K562 (cell line): Measurements from ENCODE around the gene CHCHD5. TPM values are rescaled to one million over a fixed set of nuclear protein-coding genes. Genes with fewer than 3 reads are reported as not detected.

ENCODE experiments used
- ASH1L ChIP-seq: fragments of 450-650 bp; IDR thresholded peaks from 2 replicates; pipeline ENCODE4 v1.6.1; 2018; ENCODE audit warnings: borderline replicate concordance, mild to moderate bottlenecking, low read depth; ENCODE audit not compliant: partially characterized antibody
- DACH1 ChIP-seq: fragments of 450-650 bp; IDR thresholded peaks from 2 replicates; pipeline ENCODE4 v1.6.1; 2018; ENCODE audit not compliant: partially characterized antibody
- ESRRB ChIP-seq: fragments of 250-450 bp; sonication (Bioruptor Pico); IDR thresholded peaks from 2 replicates; pipeline ENCODE4 v1.5.0; 2020; ENCODE audit warnings: mild to moderate bottlenecking, moderate library complexity, borderline replicate concordance
- ILK ChIP-seq: fragments of 450-650 bp; IDR thresholded peaks from 2 replicates; pipeline ENCODE4 v1.6.1; 2016; ENCODE audit warnings: missing genetic modification characterization, low read depth, mild to moderate bottlenecking, missing compliant biosample characterization, moderate library complexity, borderline replicate concordance
- JUNB ChIP-seq: fragments of 450-650 bp; formaldehyde crosslinking; conservative IDR thresholded peaks from 2 replicates; pipeline ENCODE4 v1.4.0; 2020; ENCODE audit warnings: mild to moderate bottlenecking
- MYBL2 ChIP-seq, 2 experiments: fragments of 450-650 bp in 1 of 2; sonication (generic) in 1 of 2; formaldehyde crosslinking in 1 of 2; IDR thresholded peaks; 2 replicates each; pipeline versions ENCODE4 v1.6.1 to v1.8.1; 2017 to 2022; ENCODE audit warnings: borderline replicate concordance in 1 of 2, inconsistent platforms in 1 of 2, low read depth in 1 of 2, mild to moderate bottlenecking in 1 of 2, missing genetic modification reagents in 1 of 2, moderate library complexity in 1 of 2
- NONO ChIP-seq, 2 experiments: fragments of 200-400 bp in 1 of 2; fragments of 450-650 bp in 1 of 2; formaldehyde crosslinking in 1 of 2; IDR thresholded peaks; 2 replicates each; pipeline ENCODE4 v1.6.1; 2017; ENCODE audit warnings: low read depth in 2 of 2, mild to moderate bottlenecking in 2 of 2, moderate library complexity in 2 of 2, low read length in 1 of 2
- NR2C1 ChIP-seq, 2 experiments: fragments of 450-650 bp; IDR thresholded peaks; 2 replicates each; pipeline ENCODE4 v1.6.1; 2017; ENCODE audit warnings: mild to moderate bottlenecking in 2 of 2, antibody characterized with exemption in 1 of 2, inconsistent platforms in 1 of 2, missing compliant biosample characterization in 1 of 2, missing genetic modification characterization in 1 of 2
- NR2F6 ChIP-seq: fragments of 450-650 bp; formaldehyde crosslinking; IDR thresholded peaks from 2 replicates; pipeline ENCODE4 v1.4.0; 2020; ENCODE audit warnings: mild to moderate bottlenecking
- NR4A1 ChIP-seq, 2 experiments: fragments of 250-450 bp in 1 of 2; fragments of 450-650 bp in 1 of 2; sonication (Bioruptor Pico) in 1 of 2; IDR thresholded peaks; 2 replicates each; pipeline versions ENCODE4 v1.4.0 to v1.6.1; 2016 to 2020; ENCODE audit warnings: mild to moderate bottlenecking in 2 of 2, missing compliant biosample characterization in 1 of 2, missing genetic modification characterization in 1 of 2, moderate library complexity in 1 of 2
- POLR2AphosphoS2 ChIP-seq: IDR thresholded peaks from 2 replicates; pipeline ENCODE4 v1.6.1; 2012; ENCODE audit warnings: low read length, improper control_type of control experiment
- RBM17 ChIP-seq: fragments of 200-400 bp; formaldehyde crosslinking; IDR thresholded peaks from 2 replicates; pipeline ENCODE4 v1.6.1; 2017; ENCODE audit warnings: low read depth, mild to moderate bottlenecking, low read length, borderline replicate concordance
- RHOXF2B ChIP-seq: fragments of 250-450 bp; sonication (Bioruptor Pico); conservative IDR thresholded peaks from 2 replicates; pipeline ENCODE4 v1.5.1; 2021
- SRF ChIP-seq, 2 experiments: fragments of 250-450, 450-650 bp in 1 of 2; sonication (Bioruptor Pico) in 1 of 2; sonication (generic) in 1 of 2; formaldehyde crosslinking; IDR thresholded peaks; 2 replicates each; pipeline versions ENCODE4 v1.5.0 to v1.5.1; 2020 to 2022; ENCODE audit warnings: mild to moderate bottlenecking in 1 of 2, missing genetic modification reagents in 1 of 2
- TAF9B ChIP-seq: fragments of 450-650 bp; IDR thresholded peaks from 2 replicates; pipeline ENCODE4 v1.6.1; 2018; ENCODE audit warnings: mild to moderate bottlenecking; ENCODE audit not compliant: partially characterized antibody
- XRCC3 ChIP-seq: fragments of 450-650 bp; IDR thresholded peaks from 2 replicates; pipeline ENCODE4 v1.6.1; 2017; ENCODE audit warnings: mild to moderate bottlenecking, moderate library complexity
- ZBED1 ChIP-seq: IDR thresholded peaks from 2 replicates; pipeline ENCODE4 v1.6.1; 2014
- ZNF146 ChIP-seq: IDR thresholded peaks from one replicate; pipeline ENCODE4 v1.6.1; 2018; ENCODE audit warnings: missing compliant biosample characterization; ENCODE audit not compliant: unreplicated experiment
- ZNF24 ChIP-seq: fragments of 450-650 bp; IDR thresholded peaks from 2 replicates; pipeline ENCODE4 v1.6.1; 2016
- polyA plus RNA-seq, 8 experiments: library from polyadenylated mRNA; depleted of rRNA in 4 of 8; stranded (reverse) in 5 of 8; unstranded in 3 of 8; fragments of >200 nt; fragmentation: Nextera tagmentation in 2 of 8; fragmentation: Illumina TruSeq in 1 of 8; extraction: Ambion mirVana in 2 of 8; extraction: Trizol in 1 of 8; gene quantifications; 2 replicates each; pipeline versions ENCODE4 v1.2.1 to v1.2.3, GENCODE V29; 2011 to 2014; ENCODE audit warnings: inconsistent platforms in 1 of 8, missing spikeins in 1 of 8
- total RNA-seq, 7 experiments: library from RNA; depleted of rRNA in 6 of 7; stranded (reverse); fragments of >200 nt in 6 of 7; fragmentation: Illumina TruSeq in 2 of 7; extraction: Trizol in 2 of 7; gene quantifications; 2 replicates each; pipeline versions ENCODE4 v1.2.1 to v1.2.3, GENCODE V29; 2011 to 2021; ENCODE audit warnings: low replicate concordance in 1 of 7
- TF ChIP-seq, protein P1 (sequence below): IDR thresholded peaks from 3 replicates; pipeline ENCODE4 v1.6.1; 2011; ENCODE audit warnings: borderline replicate concordance, mild to moderate bottlenecking, moderate library complexity; ENCODE audit not compliant: insufficient read length; ENCODE audit errors: extremely low read depth
- TF ChIP-seq, protein P2 (sequence below): fragments of 450-650 bp; IDR thresholded peaks from 2 replicates; pipeline ENCODE4 v1.6.1; 2017; ENCODE audit warnings: antibody characterized with exemption
- TF ChIP-seq, protein P3 (sequence below): fragments of 250-450 bp; sonication (Bioruptor Pico); IDR thresholded peaks from 2 replicates; pipeline ENCODE4 v1.6.1; 2021; ENCODE audit warnings: mild to moderate bottlenecking

Gene CHCHD5
- total and polyA plus RNA-seq, 9 of the 15 experiments (the other 6 are each of a cell fraction or from before 2014, with no cell fraction given): 7.4 to 79.3 (median 33.4) TPM

DNA sequence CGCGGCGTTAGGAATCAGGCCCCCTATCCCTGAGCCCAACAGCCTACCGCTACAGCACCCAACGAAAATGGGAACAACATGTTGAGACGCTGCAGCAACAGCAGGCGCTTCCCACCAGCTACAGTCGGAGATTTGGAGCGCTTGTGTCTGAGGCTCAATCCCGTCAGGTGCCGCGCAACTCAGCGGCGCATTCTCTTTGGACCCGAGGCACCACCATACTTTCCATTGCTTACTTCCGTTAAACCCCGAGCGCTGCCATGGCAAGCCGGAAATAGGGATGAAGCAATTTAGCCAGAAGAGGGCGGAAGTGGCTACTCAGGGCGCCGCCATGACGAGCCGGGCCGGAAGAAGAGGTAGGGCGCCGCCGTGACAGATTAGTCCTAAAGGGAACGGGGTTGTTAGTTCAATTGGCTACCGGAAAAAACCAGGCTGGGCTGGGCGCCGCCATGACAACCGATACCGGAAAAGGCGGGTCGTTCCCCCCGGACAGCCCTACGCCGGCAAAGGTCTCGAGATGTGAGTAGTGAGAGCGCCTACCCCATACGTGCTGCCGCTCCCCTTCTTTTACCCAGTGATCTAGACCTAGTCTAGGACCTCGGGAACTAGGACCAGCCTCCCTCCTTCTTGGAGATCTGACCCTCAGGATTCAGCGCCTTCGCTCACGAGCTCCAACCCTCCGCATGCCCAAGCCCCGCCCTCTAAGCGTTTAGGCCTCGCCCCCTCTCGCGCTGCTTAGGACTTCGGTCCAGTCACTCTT lies at the start of gene CHCHD5 (continued):
- TF ChIP-seq, protein P1, sequence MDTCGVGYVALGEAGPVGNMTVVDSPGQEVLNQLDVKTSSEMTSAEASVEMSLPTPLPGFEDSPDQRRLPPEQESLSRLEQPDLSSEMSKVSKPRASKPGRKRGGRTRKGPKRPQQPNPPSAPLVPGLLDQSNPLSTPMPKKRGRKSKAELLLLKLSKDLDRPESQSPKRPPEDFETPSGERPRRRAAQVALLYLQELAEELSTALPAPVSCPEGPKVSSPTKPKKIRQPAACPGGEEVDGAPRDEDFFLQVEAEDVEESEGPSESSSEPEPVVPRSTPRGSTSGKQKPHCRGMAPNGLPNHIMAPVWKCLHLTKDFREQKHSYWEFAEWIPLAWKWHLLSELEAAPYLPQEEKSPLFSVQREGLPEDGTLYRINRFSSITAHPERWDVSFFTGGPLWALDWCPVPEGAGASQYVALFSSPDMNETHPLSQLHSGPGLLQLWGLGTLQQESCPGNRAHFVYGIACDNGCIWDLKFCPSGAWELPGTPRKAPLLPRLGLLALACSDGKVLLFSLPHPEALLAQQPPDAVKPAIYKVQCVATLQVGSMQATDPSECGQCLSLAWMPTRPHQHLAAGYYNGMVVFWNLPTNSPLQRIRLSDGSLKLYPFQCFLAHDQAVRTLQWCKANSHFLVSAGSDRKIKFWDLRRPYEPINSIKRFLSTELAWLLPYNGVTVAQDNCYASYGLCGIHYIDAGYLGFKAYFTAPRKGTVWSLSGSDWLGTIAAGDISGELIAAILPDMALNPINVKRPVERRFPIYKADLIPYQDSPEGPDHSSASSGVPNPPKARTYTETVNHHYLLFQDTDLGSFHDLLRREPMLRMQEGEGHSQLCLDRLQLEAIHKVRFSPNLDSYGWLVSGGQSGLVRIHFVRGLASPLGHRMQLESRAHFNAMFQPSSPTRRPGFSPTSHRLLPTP: no peak
- TF ChIP-seq ESRRB (peak; percentile 31; the same call in 1 of the 2 replicates), RBM17 (no peak), TAF9B (peak; percentile 90), JUNB (CRISPR knock-in tag) (no peak), XRCC3 (no peak), NR4A1 (CRISPR knock-in tag; IDR thresholded peaks at IDR 0.05) (no peak), NR4A1 (tag; IDR thresholded peaks at IDR 0.05) (no peak), ZNF146 (CRISPR knock-in tag) (no peak), POLR2AphosphoS2 (no peak), ILK (tag) (no peak), NONO (IDR thresholded peaks at IDR 0.05; ENCODE audit: low read depth in 2 of 2, low read length in 1 of 2) (0 out of 4 replicates have a peak, but pooled peaks of 1 of the 2 experiments have one; percentile 30), SRF (CRISPR knock-in tag; IDR thresholded peaks at IDR 0.05) (no peak), RHOXF2B (CRISPR knock-in tag) (no peak), ASH1L (peak; percentile 81), ZNF24 (0 out of 2 replicates have a peak, but pooled peaks have one; percentile 41), ZBED1 (peak; percentile 70; the same call in 1 of the 2 replicates), NR2F6 (CRISPR knock-in tag) (no peak), DACH1 (no peak), NR2C1 (IDR thresholded peaks at IDR 0.05) (peak; percentile 83), NR2C1 (tag; IDR thresholded peaks at IDR 0.05) (peak; percentile 86), MYBL2 (IDR thresholded peaks at IDR 0.05; ENCODE audit: low read depth) (no peak), MYBL2 (CRISPR knock-in tag; IDR thresholded peaks at IDR 0.05; ENCODE audit: borderline replicate concordance) (no peak)
- TF ChIP-seq, protein P2, sequence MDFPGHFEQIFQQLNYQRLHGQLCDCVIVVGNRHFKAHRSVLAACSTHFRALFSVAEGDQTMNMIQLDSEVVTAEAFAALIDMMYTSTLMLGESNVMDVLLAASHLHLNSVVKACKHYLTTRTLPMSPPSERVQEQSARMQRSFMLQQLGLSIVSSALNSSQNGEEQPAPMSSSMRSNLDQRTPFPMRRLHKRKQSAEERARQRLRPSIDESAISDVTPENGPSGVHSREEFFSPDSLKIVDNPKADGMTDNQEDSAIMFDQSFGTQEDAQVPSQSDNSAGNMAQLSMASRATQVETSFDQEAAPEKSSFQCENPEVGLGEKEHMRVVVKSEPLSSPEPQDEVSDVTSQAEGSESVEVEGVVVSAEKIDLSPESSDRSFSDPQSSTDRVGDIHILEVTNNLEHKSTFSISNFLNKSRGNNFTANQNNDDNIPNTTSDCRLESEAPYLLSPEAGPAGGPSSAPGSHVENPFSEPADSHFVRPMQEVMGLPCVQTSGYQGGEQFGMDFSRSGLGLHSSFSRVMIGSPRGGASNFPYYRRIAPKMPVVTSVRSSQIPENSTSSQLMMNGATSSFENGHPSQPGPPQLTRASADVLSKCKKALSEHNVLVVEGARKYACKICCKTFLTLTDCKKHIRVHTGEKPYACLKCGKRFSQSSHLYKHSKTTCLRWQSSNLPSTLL: no peak
- TF ChIP-seq, protein P3, sequence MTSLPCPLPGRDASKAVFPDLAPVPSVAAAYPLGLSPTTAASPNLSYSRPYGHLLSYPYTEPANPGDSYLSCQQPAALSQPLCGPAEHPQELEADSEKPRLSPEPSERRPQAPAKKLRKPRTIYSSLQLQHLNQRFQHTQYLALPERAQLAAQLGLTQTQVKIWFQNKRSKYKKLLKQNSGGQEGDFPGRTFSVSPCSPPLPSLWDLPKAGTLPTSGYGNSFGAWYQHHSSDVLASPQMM: no peak
